ENCODE results near the gene SURF1. TPM values are rescaled to one million over a fixed set of nuclear protein-coding genes. Genes with fewer than 3 reads are reported as not detected.
A peak's percentile ranks its signal among the peaks of the same experiment; 100 is the strongest.

SURF1 gene
- total and polyA plus RNA-seq, 4 donors, result 14.2 to 75.3 (median 57.8) TPM

DNA sequence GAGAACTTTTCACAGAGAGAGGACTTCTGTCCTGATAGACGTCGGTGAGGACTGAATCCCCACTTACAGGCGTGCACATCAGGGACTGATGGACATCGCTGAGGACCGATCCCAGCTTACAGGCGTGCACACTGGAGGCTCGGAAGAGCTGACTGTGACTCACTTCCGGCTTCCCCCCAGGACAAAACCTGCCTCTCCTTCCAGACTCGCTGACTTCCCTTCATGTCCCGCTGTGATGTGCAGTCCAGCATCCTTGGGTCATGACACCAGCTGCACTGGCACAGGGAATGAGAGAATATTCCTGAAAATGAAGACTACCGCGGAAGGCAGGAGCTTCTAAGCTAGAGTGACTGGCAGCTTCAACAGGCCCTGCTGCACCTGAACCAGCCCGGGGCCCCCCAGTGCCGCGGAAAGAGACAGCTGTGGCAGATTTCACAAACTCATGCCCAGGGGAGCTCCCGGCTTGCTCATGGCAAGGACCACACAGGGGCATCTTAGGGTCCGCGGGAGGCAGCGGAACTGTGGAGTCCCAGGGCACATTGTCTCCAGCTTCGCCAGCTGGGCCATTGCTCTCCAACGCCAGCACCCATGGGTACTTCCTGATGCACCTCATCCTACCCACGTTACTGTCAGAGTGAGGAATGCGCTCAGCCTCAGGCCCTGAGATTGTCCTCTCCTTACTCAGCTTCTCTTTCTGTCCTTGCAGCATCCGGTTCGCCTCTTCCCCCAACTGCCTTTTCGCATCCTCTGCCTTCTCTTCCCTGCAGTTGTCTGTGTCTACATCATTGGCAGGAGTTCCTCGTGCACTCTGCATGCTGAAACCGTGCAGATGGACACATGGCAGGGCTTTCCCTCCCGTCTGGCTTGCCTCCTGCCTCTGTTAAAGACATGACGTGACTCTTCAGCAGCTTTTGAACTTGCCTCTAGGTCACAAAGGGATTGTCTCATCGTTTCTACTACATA lies 49.8 kb downstream of the SURF1 start:
- Histone ChIP-seq H3K9me3 (ENCODE audit: control insufficient read depth in 4 of 4, insufficient read depth in 3 of 4, low read length in 3 of 4) (peaks cover 0 to 2% (median 0%) of the 10 kb centered on the region in 4 donors), H3K9ac (ENCODE audit: insufficient read depth in 1 of 2, low read length in 2 of 2) (no peak overlapping the region), H3K27me3 (ENCODE audit: control insufficient read depth in 3 of 3, insufficient read depth in 3 of 3, low read length in 2 of 3) (peaks cover 0 to 2% (median 0%) of the 10 kb centered on the region in 3 donors), H3K36me3 (ENCODE audit: control insufficient read depth in 4 of 4, insufficient read depth in 4 of 4, low read length in 4 of 4) (no peaks in the 10 kb centered on the region), H3K27ac (ENCODE audit: low read depth in 1 of 2, low read length in 1 of 2) (no peak overlapping the region), H3K4me3 (no peak overlapping the region), H3K4me1 (ENCODE audit: control insufficient read depth in 5 of 5, insufficient read depth in 5 of 5, low read length in 5 of 5) (no peaks in the 10 kb centered on the region)
- TF ChIP-seq, protein P1, sequence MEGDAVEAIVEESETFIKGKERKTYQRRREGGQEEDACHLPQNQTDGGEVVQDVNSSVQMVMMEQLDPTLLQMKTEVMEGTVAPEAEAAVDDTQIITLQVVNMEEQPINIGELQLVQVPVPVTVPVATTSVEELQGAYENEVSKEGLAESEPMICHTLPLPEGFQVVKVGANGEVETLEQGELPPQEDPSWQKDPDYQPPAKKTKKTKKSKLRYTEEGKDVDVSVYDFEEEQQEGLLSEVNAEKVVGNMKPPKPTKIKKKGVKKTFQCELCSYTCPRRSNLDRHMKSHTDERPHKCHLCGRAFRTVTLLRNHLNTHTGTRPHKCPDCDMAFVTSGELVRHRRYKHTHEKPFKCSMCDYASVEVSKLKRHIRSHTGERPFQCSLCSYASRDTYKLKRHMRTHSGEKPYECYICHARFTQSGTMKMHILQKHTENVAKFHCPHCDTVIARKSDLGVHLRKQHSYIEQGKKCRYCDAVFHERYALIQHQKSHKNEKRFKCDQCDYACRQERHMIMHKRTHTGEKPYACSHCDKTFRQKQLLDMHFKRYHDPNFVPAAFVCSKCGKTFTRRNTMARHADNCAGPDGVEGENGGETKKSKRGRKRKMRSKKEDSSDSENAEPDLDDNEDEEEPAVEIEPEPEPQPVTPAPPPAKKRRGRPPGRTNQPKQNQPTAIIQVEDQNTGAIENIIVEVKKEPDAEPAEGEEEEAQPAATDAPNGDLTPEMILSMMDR (IDR thresholded peaks at IDR 0.05; ENCODE audit: control extremely low read depth, extremely low read depth), result no peak
- DNase-seq (peak in 1 of 3 donors; percentile 11), ATAC-seq (ENCODE audit: insufficient read depth, low FRiP score) (no peak)
- 76 to 78% methylated on average over 30 to 31 of the region's 31 CpGs for WGBS, 2 donors

DNA sequence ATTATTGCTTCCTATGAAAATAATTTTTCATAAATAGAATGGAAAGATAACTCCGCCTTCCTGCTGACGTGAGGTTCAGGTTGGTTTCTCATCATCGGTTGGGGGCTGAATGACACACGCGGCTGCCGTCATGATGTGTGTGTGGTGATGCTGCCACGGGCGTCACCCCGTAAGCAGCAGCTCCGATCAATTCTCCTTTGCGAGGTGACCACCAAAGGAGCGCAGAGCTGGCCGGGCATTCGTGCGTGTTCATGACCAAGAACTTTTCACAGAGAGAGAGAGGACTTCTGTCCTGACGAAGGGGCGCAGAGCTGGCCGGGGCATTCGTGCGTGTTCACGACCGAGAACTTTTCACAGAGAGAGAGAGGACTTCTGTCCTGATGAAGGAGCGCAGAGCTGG lies 50.6 kb downstream of the SURF1 start:
- WGBS, 2 donors, result 77 to 88% methylated on average over 19 to 23 of the region's 23 CpGs
- no peak for ATAC-seq (ENCODE audit: insufficient read depth, low FRiP score)
- H3K4me3 ChIP-seq, result no peak overlapping the region
- TF ChIP-seq, protein P1 (IDR thresholded peaks at IDR 0.05; ENCODE audit: control extremely low read depth, extremely low read depth), result no peak
- H3K27me3 ChIP-seq (ENCODE audit: control insufficient read depth in 3 of 3, insufficient read depth in 3 of 3, low read length in 2 of 3), result peaks cover 0 to 2% (median 0%) of the 10 kb centered on the region in 3 donors
- DNase-seq, result no peak
- no peaks in the 10 kb centered on the region for H3K4me1 ChIP-seq (ENCODE audit: control insufficient read depth in 5 of 5, insufficient read depth in 5 of 5, low read length in 5 of 5)
- no peak overlapping the region for H3K9ac ChIP-seq (ENCODE audit: insufficient read depth in 1 of 2, low read length in 2 of 2)
- H3K36me3 ChIP-seq (ENCODE audit: control insufficient read depth in 4 of 4, insufficient read depth in 4 of 4, low read length in 4 of 4), result no peaks in the 10 kb centered on the region
- H3K27ac ChIP-seq (ENCODE audit: low read depth in 1 of 2, low read length in 1 of 2), result no peak overlapping the region
- peaks cover 0 to 2% (median 0%) of the 10 kb centered on the region in 4 donors for H3K9me3 ChIP-seq (ENCODE audit: control insufficient read depth in 4 of 4, insufficient read depth in 3 of 4, low read length in 3 of 4)

DNA sequence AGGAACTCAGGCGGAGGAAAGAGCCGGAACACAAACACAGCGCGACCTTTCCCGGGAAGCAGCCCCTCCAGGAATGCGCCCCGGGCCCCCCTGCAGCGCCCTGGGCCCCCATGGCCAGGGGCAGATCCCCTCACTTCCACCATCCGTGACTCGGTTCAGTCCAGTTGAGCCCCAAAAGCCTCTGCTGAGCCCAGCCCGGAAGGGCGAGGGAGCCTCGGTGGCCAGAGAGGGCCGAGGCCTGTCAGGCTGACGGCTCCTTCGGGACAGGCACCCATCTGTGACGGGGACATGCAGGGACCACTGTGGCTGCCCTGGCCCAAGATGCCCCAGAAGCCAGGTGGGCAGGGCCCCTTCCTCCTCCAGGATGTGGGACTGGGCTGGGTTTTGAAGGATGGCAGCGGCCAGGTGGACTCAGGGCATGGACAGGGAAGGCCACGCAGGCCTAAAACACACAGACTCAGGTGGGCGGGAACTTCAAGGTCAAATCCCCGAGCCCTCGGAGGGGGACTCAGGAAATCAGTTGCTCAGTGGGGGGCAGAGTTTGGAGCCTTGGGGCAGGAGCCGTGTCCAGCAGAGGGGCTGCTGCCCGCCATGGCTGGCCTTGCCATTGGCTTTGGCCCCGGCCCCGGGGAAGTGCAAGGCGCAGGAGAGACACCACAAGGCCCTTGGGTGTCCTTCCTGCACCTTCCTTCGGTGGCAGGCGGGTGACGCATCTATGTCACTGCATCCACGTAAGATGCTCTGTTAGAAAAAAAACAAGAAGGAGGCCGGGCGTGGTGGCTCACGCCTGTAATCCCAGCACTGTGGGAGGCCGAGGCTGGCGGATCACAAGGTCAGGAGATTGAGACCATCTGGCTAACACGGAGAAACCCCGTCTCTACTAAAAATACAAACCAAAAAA lies 51.6 kb downstream of the SURF1 start:
- TF ChIP-seq, protein P1 (IDR thresholded peaks at IDR 0.05; ENCODE audit: control extremely low read depth, extremely low read depth), result no peak
- Histone ChIP-seq H3K4me1 (ENCODE audit: control insufficient read depth in 5 of 5, insufficient read depth in 5 of 5, low read length in 5 of 5) (peaks cover 0 to 2% (median 0%) of the 10 kb centered on the region in 5 donors), H3K27ac (ENCODE audit: low read depth in 1 of 2, low read length in 1 of 2) (no peak overlapping the region), H3K9me3 (ENCODE audit: control insufficient read depth in 4 of 4, insufficient read depth in 3 of 4, low read length in 3 of 4) (no peaks in the 10 kb centered on the region), H3K36me3 (ENCODE audit: control insufficient read depth in 4 of 4, insufficient read depth in 4 of 4, low read length in 4 of 4) (no peaks in the 10 kb centered on the region), H3K9ac (ENCODE audit: insufficient read depth in 1 of 2, low read length in 2 of 2) (no peak overlapping the region), H3K4me3 (no peak overlapping the region), H3K27me3 (ENCODE audit: control insufficient read depth in 3 of 3, insufficient read depth in 3 of 3, low read length in 2 of 3) (peaks cover 0 to 2% (median 0%) of the 10 kb centered on the region in 3 donors)
- no peak for ATAC-seq (ENCODE audit: insufficient read depth, low FRiP score)
- WGBS, 2 donors, result 85 to 92% methylated on average over 38 of the region's 38 CpGs
- no peak for DNase-seq
